SK-MEL-5 (cell line): ENCODE measurements around the gene RMDN3. TPM values are rescaled to one million over a fixed set of nuclear protein-coding genes. Genes with fewer than 3 reads are reported as not detected.

Experiments used
- small RNA-seq, 2 experiments: library from RNA; depleted of rRNA; stranded (forward); fragments of <200 nt; gene quantifications; one replicate each; pipeline ENCODE3, GENCODE V24; 2014
- total RNA-seq: library from RNA; depleted of rRNA; stranded (reverse); fragments of >200 nt; shearing (Covaris generic); gene quantifications from 2 replicates; pipeline ENCODE4 v1.2.3, GENCODE V29; 2014; rRNA removed

The RMDN3 gene
- total RNA-seq, 1 experiment from 2014 or later = 31.3 TPM

Small RNA genes within 50 kb of the gene (small RNA-seq; reads per million reads assigned to genes)
- gene SUMO2P15 = 0 reads per million in 2 experiments

Other genes starting within 250 kb of the RMDN3 start
- 8.9 and 21.6 TPM in 2 replicates for gene CCDC32, start 190.2 kb downstream of the RMDN3 start, total RNA-seq
- 13.7 and 17.9 TPM in 2 replicates for gene RPUSD2, start 186.0 kb downstream of the RMDN3 start, total RNA-seq
- 17.2 and 18.4 TPM in 2 replicates for gene KNL1, start 161.0 kb downstream of the RMDN3 start, total RNA-seq
- 5.1 and 7.0 TPM in 2 replicates for gene RAD51, start 60.1 kb downstream of the RMDN3 start, total RNA-seq
- 0.82 and 1.3 TPM in 2 replicates for gene GCHFR, start 8.8 kb upstream of the RMDN3 start, total RNA-seq
- not detected in 2 replicates for gene C15orf62, start 14.7 kb upstream of the RMDN3 start, total RNA-seq
- gene ZFYVE19, start 51.8 kb upstream of the RMDN3 start, total RNA-seq = 9.3 and 11.5 TPM in 2 replicates
- gene DNAJC17, start 52.2 kb upstream of the RMDN3 start, total RNA-seq = 23.5 and 26.9 TPM in 2 replicates
- not detected in 2 replicates for gene PPP1R14D, start 73.5 kb upstream of the RMDN3 start, total RNA-seq
- gene SPINT1, start 88.8 kb upstream of the RMDN3 start, total RNA-seq = 0.32 and 1.4 TPM in 2 replicates
- gene RHOV, start 119.0 kb upstream of the RMDN3 start, total RNA-seq = 0.32 and 0.82 TPM in 2 replicates
- gene VPS18, start 139.2 kb upstream of the RMDN3 start, total RNA-seq = 85.6 and 88.6 TPM in 2 replicates
- 0.56 and 0.92 TPM in 2 replicates for gene DLL4, start 174.1 kb upstream of the RMDN3 start, total RNA-seq
- gene CHAC1, start 198.2 kb upstream of the RMDN3 start, total RNA-seq = 77.3 and 91.0 TPM in 2 replicates